ENCODE data around the gene AIFM2. TPM values are rescaled to one million over a fixed set of nuclear protein-coding genes. Genes with fewer than 3 reads are reported as not detected.

AIFM2 gene
- total RNA-seq, 1 experiment from 2014 or later, result 16.6 TPM

DNA sequence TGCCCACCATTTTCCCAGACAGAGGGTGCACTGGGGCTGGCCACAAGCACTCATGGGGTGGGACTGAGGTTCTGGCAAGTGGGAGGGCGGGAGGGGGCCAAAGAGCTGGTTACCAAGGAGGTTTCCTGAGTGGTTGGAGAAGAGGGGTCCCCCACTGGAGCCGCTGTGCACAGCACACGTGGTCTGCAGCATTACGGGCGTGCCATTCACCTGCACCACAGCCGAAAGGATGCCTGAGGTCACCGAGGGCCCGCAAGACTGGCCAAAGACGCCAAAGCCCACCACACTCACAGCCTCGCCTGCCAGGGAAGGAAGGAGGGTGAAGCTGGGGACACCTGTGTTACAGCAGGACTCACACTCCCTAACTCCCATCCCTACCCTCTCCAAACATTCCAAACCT, 9.9 kb upstream of the AIFM2 start:
- no peaks in the 10 kb centered on the region for H3K9me3 ChIP-seq (ENCODE audit: control insufficient read depth, insufficient read depth, low read depth, low read length)
- no peaks in the 10 kb centered on the region for H3K27me3 ChIP-seq (ENCODE audit: control insufficient read depth, insufficient read depth, low read length)
- ChIA-PET CTCF (no interaction called here), POLR2A (no interaction called here)
- peaks cover 11% of the 10 kb centered on the region for H3K4me1 ChIP-seq (ENCODE audit: control insufficient read depth, insufficient read depth, low read length)
- ATAC-seq, result no peak
- BruUV-seq (replicated peaks), result no TSS peak
- H3K4me3 ChIP-seq (ENCODE audit: low read depth in 2 of 2, low read length in 2 of 2), result no peak overlapping the region
- TF ChIP-seq POLR2AphosphoS5 (IDR thresholded peaks at IDR 0.05; ENCODE audit: low read depth, low read length), result no peak
- TF ChIP-seq SIN3A (IDR thresholded peaks at IDR 0.05; ENCODE audit: borderline replicate concordance, insufficient read depth, low read depth, low read length), result no peak
- TF ChIP-seq REST (IDR thresholded peaks at IDR 0.05; ENCODE audit: insufficient read depth in 1 of 2, low read depth in 2 of 2, low read length in 1 of 2), result no peak
- TF ChIP-seq, protein P1, sequence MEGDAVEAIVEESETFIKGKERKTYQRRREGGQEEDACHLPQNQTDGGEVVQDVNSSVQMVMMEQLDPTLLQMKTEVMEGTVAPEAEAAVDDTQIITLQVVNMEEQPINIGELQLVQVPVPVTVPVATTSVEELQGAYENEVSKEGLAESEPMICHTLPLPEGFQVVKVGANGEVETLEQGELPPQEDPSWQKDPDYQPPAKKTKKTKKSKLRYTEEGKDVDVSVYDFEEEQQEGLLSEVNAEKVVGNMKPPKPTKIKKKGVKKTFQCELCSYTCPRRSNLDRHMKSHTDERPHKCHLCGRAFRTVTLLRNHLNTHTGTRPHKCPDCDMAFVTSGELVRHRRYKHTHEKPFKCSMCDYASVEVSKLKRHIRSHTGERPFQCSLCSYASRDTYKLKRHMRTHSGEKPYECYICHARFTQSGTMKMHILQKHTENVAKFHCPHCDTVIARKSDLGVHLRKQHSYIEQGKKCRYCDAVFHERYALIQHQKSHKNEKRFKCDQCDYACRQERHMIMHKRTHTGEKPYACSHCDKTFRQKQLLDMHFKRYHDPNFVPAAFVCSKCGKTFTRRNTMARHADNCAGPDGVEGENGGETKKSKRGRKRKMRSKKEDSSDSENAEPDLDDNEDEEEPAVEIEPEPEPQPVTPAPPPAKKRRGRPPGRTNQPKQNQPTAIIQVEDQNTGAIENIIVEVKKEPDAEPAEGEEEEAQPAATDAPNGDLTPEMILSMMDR (IDR thresholded peaks at IDR 0.05), result no peak
- TF ChIP-seq TCF7L2 (IDR thresholded peaks at IDR 0.05; ENCODE audit: low read depth, low read length), result no peak
- in situ Hi-C loops (cut with HindIII; ENCODE audit: low pct_unique_long_range_greater_than_20kb, low sequenced_read_pairs), result no loop called here
- intact Hi-C loops (cut with micrococcal nuclease; ENCODE audit: unreplicated experiment), result no loop called here
- no peaks in the 10 kb centered on the region for H3K36me3 ChIP-seq (ENCODE audit: control insufficient read depth, insufficient read depth, low read length)
- H3K27ac ChIP-seq (ENCODE audit: low read length), result no peak overlapping the region
- no peak for DNase-seq (ENCODE audit: low read depth, low spot score)

DNA sequence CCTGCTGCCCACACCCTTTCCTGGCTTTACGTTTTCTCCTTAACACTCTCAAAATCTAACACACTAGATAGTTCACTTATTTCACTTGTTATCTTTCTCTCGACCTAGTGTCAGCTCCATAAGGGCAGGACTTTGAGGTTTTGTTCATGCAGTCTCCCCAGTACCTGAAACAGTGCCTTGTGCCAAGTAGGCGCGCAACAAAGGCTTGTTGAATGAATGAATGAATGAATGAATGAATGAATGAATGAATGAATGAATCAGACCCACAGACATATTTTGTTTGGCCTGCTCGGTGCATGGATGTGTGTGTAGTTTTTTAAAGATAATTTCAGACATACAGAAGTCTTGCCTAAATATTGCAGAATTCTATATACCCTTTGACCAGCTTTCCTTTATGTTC, 7.7 kb upstream of the AIFM2 start:
- POLR2A ChIA-PET, result no interaction called here
- ATAC-seq (no peak), DNase-seq (ENCODE audit: low read depth, low spot score) (no peak)
- TF ChIP-seq REST (IDR thresholded peaks at IDR 0.05; ENCODE audit: insufficient read depth in 1 of 2, low read depth in 2 of 2, low read length in 1 of 2) (no peak), POLR2AphosphoS5 (IDR thresholded peaks at IDR 0.05; ENCODE audit: low read depth, low read length) (no peak), TCF7L2 (IDR thresholded peaks at IDR 0.05; ENCODE audit: low read depth, low read length) (no peak), SIN3A (IDR thresholded peaks at IDR 0.05; ENCODE audit: borderline replicate concordance, insufficient read depth, low read depth, low read length) (no peak)
- TF ChIP-seq, protein P1 (IDR thresholded peaks at IDR 0.05), result no peak
- in situ Hi-C loops (cut with HindIII; ENCODE audit: low pct_unique_long_range_greater_than_20kb, low sequenced_read_pairs), result no loop called here
- no peak overlapping the region for H3K4me3 ChIP-seq (ENCODE audit: low read depth in 2 of 2, low read length in 2 of 2)
- no peaks in the 10 kb centered on the region for H3K27me3 ChIP-seq (ENCODE audit: control insufficient read depth, insufficient read depth, low read length)
- H3K36me3 ChIP-seq (ENCODE audit: control insufficient read depth, insufficient read depth, low read length), result no peaks in the 10 kb centered on the region
- BruUV-seq (replicated peaks), result TSS peak; percentile 30
- CTCF ChIA-PET, result no interaction called here
- no peaks in the 10 kb centered on the region for H3K9me3 ChIP-seq (ENCODE audit: control insufficient read depth, insufficient read depth, low read depth, low read length)
- no peak overlapping the region for H3K27ac ChIP-seq (ENCODE audit: low read length)
- peaks cover 5% of the 10 kb centered on the region for H3K4me1 ChIP-seq (ENCODE audit: control insufficient read depth, insufficient read depth, low read length)
- intact Hi-C loops (cut with micrococcal nuclease; ENCODE audit: unreplicated experiment), result no loop called here

All from Panc1 (cell line).